ENCODE results near the gene FARS2.

- no peak for TF ChIP-seq SP1 (IDR thresholded peaks at IDR 0.05)
- TF ChIP-seq FOXM1 (IDR thresholded peaks at IDR 0.05; ENCODE audit: borderline replicate concordance): no peak
- TF ChIP-seq LEF1 (IDR thresholded peaks at IDR 0.05; ENCODE audit: borderline replicate concordance): no peak
- no peak for TF ChIP-seq BHLHE40 (IDR thresholded peaks at IDR 0.05; ENCODE audit: borderline replicate concordance)
- no peak for TF ChIP-seq FOXA1 (IDR thresholded peaks at IDR 0.05)
- no peak for TF ChIP-seq ARNT (IDR thresholded peaks at IDR 0.05)
- TF ChIP-seq FOXK2 (IDR thresholded peaks at IDR 0.05): no peak
- no peak for TF ChIP-seq L3MBTL2 (conservative IDR thresholded peaks at IDR 0.05)
- TF ChIP-seq SUZ12 (IDR thresholded peaks at IDR 0.05): no peak
- no peak for TF ChIP-seq ZNF384 (IDR thresholded peaks at IDR 0.05)
- no peak for TF ChIP-seq TARDBP (IDR thresholded peaks at IDR 0.05)
Measured at GRCh38 chr6:5230081-5230480, 31.2 kb upstream of the FARS2 start.
